Activated T-cell treated with anti-CD3 and anti-CD28 coated beads, Interleukin-2, amount 50 U/mL, for 48 hours (primary cell): ENCODE measurements around the gene EVI2A.
"Not testable (repeated sequence)": the region's sequence is repeated elsewhere in the genome, so short reads cannot be mapped to it uniquely, and the experiment has no call there.

ENCODE experiments used
- DNase-seq, 2 experiments: peaks; one replicate each; pipeline ENCODE4 v3.0.0-alpha.2; 2020

EVI2A gene

DNA sequence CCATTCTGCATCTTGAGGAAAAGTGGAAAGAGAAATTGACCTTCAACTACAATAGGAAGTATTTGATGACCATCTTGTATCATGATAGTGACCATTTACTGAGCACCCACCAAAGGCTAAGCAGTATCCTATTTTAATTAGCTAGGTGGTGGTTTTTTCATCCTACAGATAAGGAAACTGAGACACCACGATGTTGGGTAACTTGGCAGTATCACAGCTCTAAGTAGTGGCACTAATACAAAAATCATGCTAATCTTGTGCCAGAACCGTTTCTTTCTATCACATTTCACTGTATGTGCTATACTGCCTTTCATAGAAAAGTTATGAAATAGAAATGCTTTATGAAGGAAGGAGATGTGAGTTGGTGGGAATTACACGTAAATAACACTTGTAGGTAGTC lies 9.9 kb downstream of the EVI2A start:
- no peak for DNase-seq

DNA sequence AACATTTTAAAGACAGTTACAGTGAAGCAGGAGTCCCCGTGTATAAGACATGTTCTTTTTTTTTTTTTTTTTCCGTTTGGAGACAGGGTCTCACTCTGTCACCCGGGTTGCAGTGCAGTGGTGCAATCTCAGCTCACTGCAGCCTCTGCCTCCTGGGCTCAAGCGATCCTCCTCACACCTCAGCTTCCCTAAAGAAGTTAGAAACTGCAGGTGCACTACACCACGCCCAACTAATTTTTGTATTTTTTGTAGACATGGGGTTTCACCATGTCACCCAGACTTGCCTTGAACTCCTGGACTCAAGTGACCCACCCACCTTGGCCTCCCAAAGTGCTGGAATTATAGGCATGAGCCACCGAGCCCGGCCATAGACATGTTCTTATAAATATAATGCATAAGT lies 10.5 kb downstream of the EVI2A start:
- DNase-seq, result peak; percentile 29 to 42

DNA sequence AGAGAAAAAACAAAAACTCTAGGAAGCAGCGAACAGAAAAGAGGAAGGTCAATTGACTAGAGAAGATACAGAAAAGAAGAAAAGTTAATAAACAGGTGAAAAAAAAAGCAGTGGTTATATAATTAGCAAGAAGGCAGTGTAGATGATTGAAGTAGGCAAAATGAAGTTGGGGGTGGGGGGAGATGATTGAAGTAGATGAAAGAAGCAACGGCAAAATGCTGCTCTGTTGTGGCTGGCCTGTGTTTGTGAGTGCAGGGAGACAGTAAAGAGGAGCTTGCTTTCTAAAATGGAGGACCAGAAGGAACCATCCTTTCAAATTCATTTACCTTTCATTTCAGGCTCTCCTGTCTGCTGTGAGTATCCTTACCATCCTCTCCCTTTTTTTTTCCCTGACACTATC lies 11.2 kb downstream of the EVI2A start:
- DNase-seq, result peak; percentile 31 to 33

DNA sequence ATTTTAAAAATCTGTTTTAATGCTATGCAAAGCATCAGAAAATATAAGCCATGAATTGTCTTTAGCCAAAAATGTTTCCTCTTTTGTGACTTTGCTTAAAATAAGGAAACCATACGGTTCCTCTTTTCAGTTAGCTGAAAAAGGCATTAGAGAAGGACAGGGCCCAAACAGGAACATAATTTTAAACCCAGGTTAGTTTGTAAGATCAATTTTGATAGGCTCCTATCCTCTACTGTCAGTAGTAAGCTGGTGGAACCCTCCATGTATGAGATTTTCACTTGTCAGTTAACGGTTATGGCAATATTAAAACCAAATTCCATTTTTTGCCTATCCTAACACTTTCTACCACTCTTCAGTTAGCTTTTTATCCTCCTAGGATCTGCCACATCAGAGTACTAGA lies 11.9 kb downstream of the EVI2A start:
- no peak for DNase-seq

DNA sequence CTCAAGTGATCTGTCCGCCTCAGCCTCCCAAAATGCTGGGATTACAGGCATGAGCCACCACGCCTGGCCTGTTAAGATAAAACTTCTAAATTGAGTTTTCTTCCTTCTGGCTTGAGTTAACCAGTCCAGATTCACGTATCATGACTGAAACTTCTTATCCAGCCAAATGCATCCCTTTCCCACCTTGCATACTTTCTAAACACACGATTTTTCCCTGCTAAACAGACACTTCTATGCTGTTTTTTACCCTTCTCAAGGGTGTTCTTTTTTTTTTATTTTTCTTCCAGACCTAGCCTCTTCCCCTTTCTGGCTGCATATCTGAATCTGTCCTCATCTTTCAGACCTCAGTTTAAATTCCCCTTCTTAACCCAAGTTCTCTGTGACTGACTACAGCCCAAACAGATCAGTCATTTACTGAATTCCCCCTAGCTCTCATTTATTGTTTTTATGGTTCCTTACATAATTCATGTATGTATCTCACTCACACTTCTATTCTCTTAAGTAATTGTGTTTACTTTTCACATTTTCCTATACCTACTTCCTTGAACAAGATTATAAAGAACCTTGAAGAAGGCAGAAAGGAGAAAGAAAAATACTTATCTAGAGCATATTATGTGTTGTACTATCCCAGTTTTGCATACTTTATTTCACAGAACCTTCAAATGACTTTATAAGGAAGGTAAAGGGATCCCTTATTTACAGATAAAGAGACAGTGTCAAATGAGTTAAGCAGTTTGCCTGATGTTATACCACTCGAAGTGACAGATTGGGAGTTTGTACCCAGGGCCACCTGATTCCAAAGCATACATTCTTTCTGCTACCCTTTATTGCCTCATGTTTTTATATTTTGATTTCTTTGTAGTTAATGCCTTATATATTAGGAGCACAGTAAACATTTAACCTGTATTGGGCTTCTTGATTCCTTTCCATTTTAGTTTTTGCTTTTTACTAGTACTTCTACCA lies 12.8 kb downstream of the EVI2A start:
- no peak for DNase-seq

DNA sequence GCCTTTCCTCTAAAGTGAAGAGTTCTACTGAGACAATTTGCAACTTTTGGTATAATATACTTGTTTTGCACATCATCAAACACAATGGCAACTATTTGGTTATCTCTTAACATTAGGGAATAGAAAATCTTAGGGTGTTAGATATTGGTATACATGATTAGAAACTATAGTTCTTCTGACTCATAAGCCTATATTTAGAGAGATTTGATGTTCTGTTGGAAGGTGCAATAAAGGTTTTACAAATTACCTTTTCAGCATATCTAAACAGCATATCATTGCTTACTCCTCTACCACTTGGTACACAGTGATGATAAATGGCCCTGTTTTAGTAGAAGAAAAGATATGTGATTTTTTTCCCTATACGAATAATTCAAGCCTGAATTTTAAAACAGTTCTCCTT lies 13.8 kb downstream of the EVI2A start:
- no peak for DNase-seq

DNA sequence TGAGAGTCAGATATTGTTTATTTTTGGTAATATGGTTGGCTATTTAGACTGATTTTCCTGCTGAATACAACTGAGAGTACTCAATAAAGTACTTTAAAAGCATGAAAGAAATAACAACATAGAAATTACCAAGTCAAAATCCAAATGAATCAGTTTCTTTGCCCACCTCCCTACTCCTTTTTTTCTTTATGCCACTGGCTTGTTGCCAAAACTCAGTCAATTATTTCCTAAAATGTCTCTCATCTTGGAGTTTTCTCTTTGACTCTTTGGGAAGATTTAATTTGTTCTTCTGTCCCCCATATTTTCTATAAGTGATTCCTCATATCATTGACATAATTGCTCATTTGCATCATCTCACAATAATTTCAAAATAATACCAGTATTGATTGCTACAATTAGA lies 21.8 kb downstream of the EVI2A start:
- no peak for DNase-seq

DNA sequence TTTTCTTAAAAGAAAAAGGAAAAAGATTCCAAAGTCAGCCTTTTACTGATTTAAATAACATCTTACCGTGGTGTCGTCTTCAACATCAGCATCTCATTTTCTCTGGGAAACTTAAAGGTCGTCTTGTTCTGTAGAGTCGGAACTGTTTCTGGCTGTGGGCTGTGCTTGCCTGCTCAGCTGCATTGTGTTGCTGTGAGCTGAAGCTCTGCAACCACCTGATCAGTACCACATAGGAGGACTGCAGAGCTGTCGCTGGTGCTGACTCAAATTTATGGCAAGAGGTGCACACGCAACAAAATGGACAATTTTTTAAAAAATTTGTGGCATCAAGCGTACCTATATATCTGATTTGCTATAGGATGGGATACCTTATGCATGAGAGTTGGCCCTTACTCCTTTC lies 24.3 kb downstream of the EVI2A start, which contains the start of gene OMG:
Gene OMG, minus strand, starts transcription at position 150 of the 400 bp plus-strand sequence. CDS start 908 bp downstream, outside the sequence.
- no peak for DNase-seq

DNA sequence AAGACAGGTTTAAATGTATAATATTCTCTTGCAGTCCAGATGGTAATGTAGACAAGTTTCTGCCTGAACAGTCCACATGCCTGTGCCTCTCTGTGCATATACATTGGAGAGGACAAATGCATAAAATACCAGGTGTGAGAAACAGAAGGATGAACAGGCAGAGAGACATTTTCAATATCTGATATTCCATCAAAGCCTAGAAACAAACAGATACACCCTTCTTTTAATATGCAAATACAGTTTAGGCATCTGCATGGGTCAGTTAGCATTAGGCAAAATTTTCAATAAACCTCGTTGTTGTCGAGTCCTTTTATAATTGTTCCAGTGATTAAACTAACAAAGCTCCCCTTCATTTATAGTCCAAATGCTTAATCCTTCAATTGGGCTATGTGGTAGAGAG lies 25.3 kb downstream of the EVI2A start:
- DNase-seq, result no peak

DNA sequence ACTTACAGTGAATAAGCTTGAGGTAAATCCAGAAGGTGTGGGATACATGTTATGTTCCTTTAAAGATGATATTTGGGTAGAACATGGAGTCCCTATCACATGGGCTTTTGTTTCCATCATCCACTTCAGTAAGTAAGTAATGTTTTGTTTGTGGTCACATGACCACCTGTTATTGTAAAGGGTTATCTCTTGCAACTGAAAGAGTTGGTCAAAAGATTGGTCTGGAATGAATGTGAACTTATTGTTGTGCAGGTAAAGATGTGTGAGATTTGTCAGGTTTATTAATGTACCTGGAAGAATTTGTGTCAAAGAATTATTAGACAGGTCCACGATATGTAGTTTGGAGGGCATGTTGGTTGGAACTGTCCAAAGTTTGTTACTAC lies 25.9 kb downstream of the EVI2A start:
- no peak for DNase-seq

DNA sequence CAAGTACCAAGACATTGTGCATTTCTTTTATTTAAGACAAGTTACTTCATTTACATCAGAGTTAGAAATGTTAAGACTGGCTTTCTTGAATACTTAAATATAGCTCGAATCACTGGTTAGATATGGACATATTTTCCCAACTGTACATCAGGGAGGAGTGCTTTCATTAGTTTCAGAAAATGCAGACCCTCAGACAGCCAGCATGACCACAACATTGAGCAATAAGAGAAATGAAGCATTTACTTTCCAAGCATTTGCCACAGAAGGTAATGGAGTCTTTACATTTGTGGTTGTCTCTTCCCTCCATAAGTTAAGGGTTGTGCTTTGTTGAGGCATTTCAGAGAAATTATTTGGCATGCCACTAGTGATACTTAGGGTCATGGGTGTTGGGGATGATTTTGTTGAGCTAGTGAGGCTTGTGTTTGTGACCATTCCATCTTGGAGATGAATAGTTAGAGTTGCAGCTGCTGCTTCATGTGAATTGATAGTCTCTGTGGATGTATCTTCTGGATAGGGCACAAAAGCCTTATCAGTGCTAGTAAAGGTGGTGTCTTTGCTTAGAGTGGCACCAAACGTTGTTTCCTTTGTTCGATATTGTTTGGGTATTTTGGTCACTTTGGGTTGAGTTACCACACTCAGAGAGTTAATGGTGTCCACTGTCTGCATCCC lies 26.5 kb downstream of the EVI2A start:
- no peak for DNase-seq

DNA sequence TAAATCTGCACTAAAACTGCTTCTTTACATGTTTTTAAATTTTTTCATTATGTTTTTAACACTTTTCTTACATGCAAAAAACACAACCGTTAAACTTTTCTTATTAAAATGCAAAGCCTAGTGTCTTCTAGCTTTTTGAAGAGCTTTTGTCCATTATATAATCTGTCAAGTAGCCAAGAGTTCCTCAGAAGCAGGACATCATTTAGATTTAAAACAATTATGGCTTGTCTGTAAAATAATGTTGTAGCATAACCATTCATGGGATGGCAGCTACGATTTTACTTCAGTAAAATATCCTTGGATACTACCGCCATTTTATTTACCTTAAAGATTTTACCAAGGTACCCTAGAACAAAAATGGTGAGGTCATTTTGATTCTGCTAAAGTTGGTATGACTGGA lies 27.2 kb downstream of the EVI2A start:
- no peak for DNase-seq

DNA sequence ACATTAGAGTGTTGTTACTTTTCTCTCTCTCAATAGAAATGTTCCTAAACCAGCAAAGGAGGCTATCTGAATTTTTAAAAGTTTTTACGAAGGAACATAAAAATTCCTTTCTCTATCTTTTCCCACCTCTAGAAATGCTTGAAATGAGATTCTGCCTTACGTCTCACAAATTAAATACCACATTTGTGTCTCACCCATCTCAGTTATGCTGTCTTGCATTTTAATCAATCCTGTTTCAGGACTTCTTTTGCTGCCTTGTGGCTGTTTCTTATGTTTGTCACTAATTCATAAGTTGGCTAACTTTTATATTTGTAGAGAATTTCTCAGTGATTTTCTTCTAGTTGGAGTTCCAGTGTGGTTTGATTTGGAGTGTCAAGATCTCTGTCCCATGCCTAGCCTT lies 27.8 kb downstream of the EVI2A start:
- no peak for DNase-seq

DNA sequence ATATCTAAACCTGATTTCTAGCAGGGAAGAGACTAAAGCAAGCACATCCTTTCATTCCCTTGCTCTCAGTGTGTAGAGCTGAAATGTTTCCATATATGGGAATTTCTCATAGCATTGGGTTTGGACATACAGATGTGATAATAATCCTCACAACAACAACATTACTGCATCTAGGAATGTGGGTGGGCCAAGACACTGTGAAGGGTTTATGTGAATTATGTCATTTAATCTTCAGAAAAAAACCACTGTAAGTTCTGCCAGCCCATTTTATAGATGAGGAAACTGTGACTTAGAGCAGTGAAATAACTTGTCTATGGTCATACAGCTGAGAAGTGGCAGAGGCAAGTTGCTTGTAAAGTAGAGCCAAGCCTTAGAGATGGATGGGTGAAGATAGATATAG lies 29.6 kb downstream of the EVI2A start:
- DNase-seq, result no peak

DNA sequence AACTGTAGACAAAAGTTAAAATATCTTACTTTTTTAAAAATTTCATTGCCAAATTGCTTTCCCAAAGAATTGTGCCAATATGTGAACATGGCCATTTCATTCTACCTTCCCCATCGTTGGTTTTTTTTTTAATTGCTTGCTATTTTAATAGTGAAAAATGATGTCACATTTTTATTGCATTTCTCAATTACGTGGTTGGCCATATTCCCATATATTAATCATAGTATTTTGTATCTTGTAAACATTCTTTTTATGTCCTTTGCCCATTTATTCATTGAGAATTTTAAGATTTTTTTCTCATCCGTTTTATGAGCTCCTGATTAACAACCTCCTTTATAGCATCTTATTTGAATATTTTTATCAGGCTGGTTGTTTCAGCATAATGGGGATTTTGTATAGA lies 31.6 kb downstream of the EVI2A start:
- no peak for DNase-seq

DNA sequence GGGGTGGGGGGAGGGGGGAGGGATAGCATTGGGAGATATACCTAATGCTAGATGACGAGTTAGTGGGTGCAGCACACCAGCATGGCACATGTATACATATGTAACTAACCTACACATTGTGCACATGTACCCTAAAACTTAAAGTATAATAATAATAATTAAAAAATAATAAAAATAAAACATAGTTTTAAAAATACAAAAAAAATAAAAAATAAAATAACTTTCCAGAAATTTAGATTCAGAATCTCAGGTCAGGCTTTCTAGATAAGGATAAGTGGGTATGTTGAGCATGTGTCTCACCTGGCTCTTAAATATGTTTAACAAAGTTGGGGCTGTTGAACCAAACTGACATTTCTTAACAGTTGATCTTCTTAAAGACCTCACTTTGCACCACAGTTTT lies 33.5 kb downstream of the EVI2A start:
- DNase-seq, result not testable (repeated sequence)

DNA sequence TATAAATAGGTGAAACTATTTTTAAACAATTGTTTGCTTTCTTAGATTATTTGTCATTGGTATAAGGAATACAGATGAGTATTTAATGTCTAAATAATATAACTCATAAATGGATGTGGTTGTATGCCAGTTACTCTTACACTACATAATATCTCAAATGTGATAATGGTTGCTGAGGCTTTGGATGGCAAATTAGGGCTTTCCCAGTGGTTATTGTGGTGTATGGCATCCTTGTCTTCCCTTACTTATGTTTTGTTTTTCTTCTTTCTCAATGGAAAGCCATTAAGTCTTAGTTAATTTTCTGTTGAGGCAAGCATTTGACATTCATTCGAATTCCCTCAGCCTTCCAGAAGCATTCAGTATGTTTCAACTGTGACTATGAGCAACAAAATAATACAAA lies 34.8 kb downstream of the EVI2A start:
- no peak for DNase-seq

DNA sequence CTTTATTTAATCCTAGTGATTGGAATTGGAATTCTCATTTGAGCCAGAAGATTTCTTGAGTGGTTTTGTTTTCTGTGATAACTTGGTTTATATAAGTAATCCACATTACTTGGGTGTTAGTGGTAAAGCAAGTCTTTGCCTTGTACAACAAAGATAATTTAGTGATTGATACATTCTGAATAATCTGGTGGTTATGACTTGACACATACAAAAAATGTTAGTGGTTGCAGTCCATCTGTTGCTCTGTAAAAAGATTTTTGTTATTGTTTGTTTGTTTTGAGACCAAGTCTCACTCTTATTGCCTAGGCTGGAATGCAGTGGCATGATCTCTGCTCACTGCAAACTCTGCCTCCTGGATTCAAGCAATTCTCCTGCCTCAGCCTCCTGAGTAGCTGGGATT lies 37.6 kb downstream of the EVI2A start:
- DNase-seq, result no peak

DNA sequence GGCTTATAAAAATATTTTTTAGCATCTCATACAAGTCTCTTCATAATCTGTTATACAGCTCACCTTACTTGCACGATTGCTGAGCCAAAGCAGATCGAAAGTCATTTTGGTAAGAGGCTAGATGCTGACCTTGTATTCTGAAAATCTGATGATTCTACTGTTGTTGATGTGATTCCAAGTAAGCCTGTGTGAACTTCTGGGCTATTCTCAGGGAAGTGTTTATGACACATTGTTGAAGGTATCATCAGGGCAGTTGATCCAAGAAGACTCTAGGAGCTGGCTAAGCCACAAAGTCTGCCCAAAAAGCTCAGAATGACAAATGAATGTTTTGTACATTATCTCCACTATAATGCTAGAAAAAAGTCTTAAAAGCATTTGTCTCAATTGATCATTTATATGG lies 40.4 kb downstream of the EVI2A start:
- no peak for DNase-seq

DNA sequence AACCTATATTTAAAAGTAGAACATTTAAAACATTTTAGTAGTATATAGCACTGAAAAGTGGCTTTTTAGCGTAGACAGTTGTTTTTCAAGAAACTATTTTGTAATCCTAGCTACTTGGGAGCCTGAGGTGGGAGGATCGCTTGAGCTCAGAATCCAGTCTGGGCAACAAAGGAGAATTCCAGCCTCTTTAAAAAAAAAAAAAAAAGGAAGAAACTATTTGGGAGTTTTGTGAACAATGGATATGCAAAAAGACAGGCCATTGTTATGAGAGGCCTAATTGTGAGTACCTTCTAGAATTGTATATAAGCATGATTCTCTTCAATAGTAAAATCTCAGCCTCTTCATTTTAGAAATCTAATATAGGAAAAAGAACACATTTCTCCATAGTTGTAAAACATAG lies 42.0 kb downstream of the EVI2A start:
- no peak for DNase-seq

DNA sequence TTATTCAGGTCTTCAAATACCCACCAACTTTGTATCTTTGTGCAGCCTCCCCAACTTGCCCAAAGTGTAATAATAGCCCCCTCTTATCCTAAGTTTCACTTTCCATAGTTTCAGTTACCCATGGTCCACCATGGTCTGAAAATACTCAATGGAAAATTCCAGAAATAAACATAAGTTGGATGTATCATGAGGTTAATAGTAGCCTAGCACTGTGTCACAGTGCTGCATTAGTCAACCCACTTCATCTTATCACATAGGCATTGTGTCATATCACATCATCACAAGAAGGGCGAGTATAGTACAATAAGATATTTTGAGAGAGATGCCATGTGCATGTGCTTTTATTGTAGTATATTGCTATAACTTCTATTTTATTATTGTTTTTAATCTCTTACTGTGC lies 46.3 kb downstream of the EVI2A start:
- DNase-seq, result no peak

DNA sequence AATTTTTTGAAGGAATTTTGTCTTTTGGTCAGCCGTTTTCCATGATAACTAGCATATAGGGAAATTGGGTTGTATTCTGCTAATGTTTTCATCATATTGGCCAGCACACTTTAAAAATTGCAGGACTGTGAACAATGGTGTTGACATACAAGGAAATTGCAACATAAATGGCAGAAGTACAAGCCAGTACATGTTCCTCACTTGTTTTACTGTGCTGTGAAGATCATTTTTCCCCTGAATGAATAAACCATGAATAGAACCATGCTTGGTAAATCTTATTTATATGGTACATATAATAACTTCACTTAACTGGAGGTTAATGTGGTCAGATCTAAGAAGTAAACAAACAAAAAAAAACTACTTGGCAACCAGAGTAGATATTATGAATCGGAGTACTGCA lies 47.2 kb downstream of the EVI2A start:
- DNase-seq, result no peak

DNA sequence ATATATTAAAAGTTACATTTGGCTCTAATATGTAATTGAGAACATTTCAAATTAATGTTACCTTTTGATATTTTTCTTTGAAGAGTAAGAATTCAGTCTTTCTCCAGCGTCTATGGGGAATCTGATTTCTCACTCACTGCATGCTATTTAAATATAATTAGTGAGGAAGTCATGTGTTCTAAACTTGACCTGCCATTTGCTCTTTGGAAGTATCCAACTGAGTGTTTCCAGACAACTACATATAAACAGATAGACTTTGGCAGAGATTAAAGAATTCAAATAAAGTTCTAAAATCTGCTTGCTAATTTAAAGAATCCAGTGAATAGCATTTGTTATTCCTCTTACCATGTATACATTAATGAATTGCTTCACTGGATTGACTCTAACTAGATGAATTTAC lies 47.9 kb downstream of the EVI2A start:
- no peak for DNase-seq

DNA sequence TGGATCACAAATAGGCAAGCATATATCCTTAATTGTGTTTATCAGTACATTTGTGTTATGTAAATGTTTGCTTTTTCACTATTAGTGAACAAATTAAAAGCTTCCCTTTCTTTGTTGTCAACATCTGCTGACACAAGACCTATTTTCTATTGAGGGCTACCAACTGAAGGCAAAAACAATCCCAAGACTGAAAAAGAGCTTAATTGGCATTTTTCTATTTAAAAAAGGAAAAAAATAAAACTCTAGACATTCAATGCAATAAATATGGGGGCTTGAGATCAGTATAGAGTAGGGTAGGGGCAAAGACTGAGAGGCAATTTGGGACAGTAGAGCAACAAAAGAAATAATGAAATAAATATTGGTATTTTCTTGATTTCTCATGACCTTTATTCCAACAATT lies 48.6 kb downstream of the EVI2A start:
- no peak for DNase-seq
